Measurements from ENCODE around the gene MOV10L1. TPM values are rescaled to one million over a fixed set of nuclear protein-coding genes. Genes with fewer than 3 reads are reported as not detected.

MOV10L1 gene
- total RNA-seq, 1 donor from 2014 or later = 0.56 TPM

DNA sequence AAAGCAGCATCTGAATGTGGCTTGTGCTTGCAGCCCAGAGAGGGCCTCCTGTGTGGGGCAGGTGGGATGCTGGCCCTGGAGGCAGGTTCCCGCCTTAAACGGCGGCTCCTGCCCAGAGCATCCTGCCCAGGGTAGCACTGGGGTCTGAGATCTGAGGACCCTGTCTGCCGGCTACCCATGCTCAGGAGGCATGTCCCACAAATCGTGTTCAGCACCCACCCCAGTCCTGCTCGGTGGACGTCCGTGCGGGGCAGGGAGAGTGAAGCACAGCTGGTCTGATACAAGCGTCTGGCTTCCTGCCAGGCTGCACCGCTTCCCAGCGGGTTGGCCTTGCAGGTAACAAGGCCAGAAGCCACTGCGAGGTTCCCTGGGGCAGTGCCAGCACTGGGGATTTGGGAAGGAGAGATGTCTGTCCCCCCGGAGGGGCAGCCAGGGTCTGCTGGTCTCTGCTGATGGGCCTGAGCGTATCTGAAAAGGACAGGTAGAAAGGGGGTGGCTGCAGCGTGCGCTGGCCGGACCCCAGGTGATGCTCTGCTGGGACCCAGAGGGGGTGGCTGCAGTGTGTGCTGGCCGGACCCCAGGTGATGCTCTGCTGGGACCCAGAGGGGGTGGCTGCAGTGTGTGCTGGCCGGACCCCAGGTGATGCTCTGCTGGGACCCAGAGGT is 99.5 kb downstream of the MOV10L1 start:
- H3K4me1 ChIP-seq = peaks cover 69% of the 10 kb centered on the region
- TF ChIP-seq, protein P1, sequence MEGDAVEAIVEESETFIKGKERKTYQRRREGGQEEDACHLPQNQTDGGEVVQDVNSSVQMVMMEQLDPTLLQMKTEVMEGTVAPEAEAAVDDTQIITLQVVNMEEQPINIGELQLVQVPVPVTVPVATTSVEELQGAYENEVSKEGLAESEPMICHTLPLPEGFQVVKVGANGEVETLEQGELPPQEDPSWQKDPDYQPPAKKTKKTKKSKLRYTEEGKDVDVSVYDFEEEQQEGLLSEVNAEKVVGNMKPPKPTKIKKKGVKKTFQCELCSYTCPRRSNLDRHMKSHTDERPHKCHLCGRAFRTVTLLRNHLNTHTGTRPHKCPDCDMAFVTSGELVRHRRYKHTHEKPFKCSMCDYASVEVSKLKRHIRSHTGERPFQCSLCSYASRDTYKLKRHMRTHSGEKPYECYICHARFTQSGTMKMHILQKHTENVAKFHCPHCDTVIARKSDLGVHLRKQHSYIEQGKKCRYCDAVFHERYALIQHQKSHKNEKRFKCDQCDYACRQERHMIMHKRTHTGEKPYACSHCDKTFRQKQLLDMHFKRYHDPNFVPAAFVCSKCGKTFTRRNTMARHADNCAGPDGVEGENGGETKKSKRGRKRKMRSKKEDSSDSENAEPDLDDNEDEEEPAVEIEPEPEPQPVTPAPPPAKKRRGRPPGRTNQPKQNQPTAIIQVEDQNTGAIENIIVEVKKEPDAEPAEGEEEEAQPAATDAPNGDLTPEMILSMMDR (IDR thresholded peaks at IDR 0.05) = no peak
- H3K27me3 ChIP-seq (ENCODE audit: low read depth) = no peaks in the 10 kb centered on the region
- H3K9me3 ChIP-seq = no peaks in the 10 kb centered on the region
- DNase-seq (no peak), ATAC-seq (no peak)
- intact Hi-C loops (cut with DNase I) = no loop called here
- peaks cover 12% of the 10 kb centered on the region for H3K36me3 ChIP-seq
- H3K27ac ChIP-seq = peak overlapping the region; percentile 93
- H3K4me3 ChIP-seq = peak overlapping the region; percentile 59

DNA sequence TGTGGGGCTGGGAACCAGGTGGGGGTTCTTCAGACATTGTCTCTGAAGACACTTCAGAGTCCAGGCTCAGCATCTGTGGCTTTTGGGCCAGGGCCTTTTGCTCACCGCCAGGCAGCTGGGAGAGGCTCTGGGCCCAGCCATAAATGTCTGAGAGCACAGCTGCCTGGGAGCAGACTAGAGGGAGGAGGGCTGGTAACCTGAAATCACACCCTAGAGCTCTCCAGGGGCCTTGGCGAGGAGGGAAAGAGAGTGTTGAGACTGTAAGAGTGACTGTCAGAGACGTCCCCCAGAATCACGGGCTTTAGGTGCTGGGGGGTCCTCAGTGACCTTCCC is 100.0 kb downstream of the MOV10L1 start:
- DNase-seq = no peak
- H3K27ac ChIP-seq = peak overlapping the region; percentile 93
- peak overlapping the region; percentile 59 for H3K4me3 ChIP-seq
- no peaks in the 10 kb centered on the region for H3K27me3 ChIP-seq (ENCODE audit: low read depth)
- H3K4me1 ChIP-seq = peaks cover 65% of the 10 kb centered on the region
- peak in 1 of 2 donors; percentile 0 for ATAC-seq
- peaks cover 17% of the 10 kb centered on the region for H3K36me3 ChIP-seq
- no peaks in the 10 kb centered on the region for H3K9me3 ChIP-seq
- TF ChIP-seq, protein P1 (IDR thresholded peaks at IDR 0.05) = no peak
- intact Hi-C loops (cut with DNase I) = no loop called here

DNA sequence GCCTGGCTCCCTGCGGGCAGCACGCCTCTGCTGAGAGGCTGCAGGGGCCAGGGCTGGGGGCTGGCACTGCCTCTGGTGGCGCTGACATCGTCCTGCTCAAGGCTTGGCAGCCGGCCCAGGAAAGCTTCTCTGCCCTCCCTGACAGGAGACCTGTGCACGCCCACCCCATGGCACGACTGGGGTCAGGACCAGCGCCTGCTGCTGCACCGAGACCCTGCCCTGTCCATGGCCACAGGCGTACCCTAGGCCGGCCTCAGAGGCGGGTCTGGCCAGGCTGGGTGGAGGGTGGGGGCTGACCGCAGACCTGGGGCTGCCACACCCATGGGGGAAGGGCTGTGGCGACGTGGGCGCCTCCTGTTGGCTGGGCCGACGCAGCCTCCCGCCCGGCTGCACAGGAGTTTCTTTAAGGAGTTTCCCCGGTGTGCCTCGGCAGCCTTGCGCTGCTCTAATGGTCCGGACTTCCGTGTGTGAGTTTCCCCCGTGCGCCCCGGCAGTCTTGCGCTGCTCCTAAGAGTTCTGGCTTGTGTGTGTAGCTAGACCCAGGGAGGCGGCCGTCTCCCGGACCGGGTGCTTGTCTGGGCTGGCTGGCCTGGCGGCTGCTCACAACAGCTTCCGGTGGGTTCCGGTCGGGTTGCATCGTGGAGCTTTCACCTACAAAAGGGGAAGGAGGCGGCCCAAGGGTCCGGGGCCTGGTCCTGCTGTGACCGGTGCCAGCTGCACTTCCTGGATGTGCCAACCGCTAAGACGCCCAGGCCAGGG is 100.6 kb downstream of the MOV10L1 start:
- Histone ChIP-seq H3K27ac (peak overlapping the region; percentile 93), H3K4me1 (peaks cover 61% of the 10 kb centered on the region), H3K9me3 (no peaks in the 10 kb centered on the region), H3K27me3 (ENCODE audit: low read depth) (no peaks in the 10 kb centered on the region), H3K4me3 (peak overlapping the region; percentile 59), H3K36me3 (peaks cover 22% of the 10 kb centered on the region)
- intact Hi-C loops (cut with DNase I) = no loop called here
- ATAC-seq = peak; percentile 84 to 85
- TF ChIP-seq, protein P1 (IDR thresholded peaks at IDR 0.05) = peak; percentile 56
- DNase-seq = peak; percentile 94

DNA sequence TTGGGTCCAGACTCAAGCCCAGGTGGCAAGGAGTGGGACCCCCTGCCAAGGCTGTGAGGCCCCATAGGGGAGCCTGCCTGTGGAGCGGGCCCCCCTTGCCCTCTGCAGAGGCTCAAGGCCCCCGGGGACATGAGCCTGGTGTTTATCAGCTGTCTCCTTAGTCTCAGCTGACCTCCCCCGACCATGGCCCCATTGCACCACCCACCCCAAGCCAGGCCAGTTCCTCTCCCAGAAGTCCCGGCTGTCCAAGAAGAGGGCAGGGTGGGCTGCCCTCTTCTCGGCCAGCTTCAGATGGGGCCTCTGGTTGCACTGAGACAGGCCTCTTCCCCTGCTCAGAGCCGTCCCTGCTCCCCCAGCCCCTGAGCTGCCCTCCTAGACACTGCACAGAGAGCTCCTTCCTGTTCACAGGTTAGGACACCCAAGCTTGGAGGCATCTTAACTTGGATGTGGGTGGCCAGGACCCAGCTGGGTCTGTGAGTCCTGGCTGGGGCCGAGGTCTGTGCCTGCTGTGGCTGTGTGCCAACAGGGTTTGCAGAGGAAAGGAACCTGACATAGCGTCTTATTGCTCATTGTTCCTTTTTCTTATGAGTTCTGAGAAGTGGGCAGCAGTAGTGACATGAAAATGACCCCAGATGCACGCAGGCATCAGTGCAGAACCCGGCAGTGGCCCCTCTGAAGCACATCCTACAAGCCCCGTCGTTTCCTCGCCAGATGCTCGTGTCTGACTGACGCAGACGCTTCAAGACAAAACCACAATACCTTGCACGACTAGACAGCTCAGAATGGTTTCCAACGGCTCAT is 101.3 kb downstream of the MOV10L1 start:
- intact Hi-C loops (cut with DNase I) = no loop called here
- H3K36me3 ChIP-seq = peaks cover 30% of the 10 kb centered on the region
- H3K27ac ChIP-seq = peak overlapping the region; percentile 93
- peaks cover 59% of the 10 kb centered on the region for H3K4me1 ChIP-seq
- ATAC-seq (peak; percentile 24 to 38), DNase-seq (peak; percentile 72)
- TF ChIP-seq, protein P1 (IDR thresholded peaks at IDR 0.05) = no peak
- no peaks in the 10 kb centered on the region for H3K9me3 ChIP-seq
- H3K27me3 ChIP-seq (ENCODE audit: low read depth) = no peaks in the 10 kb centered on the region
- peak overlapping the region; percentile 59 for H3K4me3 ChIP-seq

DNA sequence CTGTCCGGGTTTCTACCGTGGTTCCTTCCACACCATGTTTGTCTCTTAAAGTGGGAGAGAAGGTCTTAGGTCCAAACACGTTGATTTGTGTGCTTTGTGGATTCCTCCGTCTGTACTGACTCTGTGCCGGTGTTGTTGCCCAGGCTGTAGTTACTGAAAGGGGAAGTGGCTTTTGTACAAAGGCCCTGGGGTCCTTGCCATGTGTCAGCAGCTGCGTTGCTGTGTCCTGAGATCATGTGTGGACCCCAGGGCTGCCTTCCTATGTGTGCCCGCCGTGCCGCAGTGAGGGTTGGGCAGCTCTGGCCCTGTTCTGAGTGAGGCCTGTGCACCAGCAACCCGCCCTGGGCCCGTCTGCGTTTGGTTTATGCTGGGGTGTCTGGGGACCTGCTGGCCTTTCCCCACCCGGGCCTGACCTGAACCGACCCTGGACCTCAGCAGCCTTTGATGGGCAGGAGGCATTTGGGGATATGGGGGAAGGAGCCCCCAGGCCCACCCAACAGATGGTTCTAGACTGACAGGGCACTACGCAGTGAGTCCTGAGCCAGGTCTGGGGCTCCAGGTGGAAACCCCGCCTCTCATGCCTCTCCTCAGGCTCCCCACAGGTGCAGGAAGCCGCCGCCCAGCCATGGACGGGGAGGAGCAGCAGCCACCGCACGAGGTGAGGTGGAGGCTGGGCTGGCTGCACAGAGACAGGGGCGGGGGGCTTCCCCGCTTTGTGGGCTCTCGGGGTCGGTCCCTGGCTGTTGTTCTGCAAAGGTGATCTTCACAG is 102.8 kb downstream of the MOV10L1 start:
- H3K27me3 ChIP-seq (ENCODE audit: low read depth) = no peaks in the 10 kb centered on the region
- TF ChIP-seq, protein P1 (IDR thresholded peaks at IDR 0.05) = no peak
- H3K9me3 ChIP-seq = no peaks in the 10 kb centered on the region
- ATAC-seq (no peak), DNase-seq (no peak)
- H3K4me3 ChIP-seq = no peak overlapping the region
- H3K27ac ChIP-seq = peak overlapping the region; percentile 93
- H3K36me3 ChIP-seq = peaks cover 45% of the 10 kb centered on the region
- peaks cover 47% of the 10 kb centered on the region for H3K4me1 ChIP-seq
- intact Hi-C loops (cut with DNase I) = no loop called here

All from lower lobe of right lung (tissue), 2 donors.